Endothelial cell (in vitro differentiated cells): ENCODE measurements around the gene CHRM3. TPM values are rescaled to one million over a fixed set of nuclear protein-coding genes. Genes with fewer than 3 reads are reported as not detected.
A peak's percentile ranks its signal among the peaks of the same experiment; 100 is the strongest.

Experiments used
- DNase-seq: peaks from one replicate; pipeline ENCODE4 v3.0.0; 2021; ENCODE audit warnings: low spot score
- H3K27ac Mint-ChIP-seq: one replicate; pipeline ENCODE4 v1.8.0; 2021; ENCODE audit warnings: mixed read lengths, inconsistent platforms; ENCODE audit not compliant: unreplicated experiment
- H3K27me3 Mint-ChIP-seq: one replicate; pipeline ENCODE4 v1.8.0; 2021; ENCODE audit warnings: mild to moderate bottlenecking, moderate library complexity, mixed read lengths, inconsistent platforms; ENCODE audit not compliant: unreplicated experiment
- H3K36me3 Mint-ChIP-seq: one replicate; pipeline ENCODE4 v1.8.0; 2021; ENCODE audit warnings: mild to moderate bottlenecking, low read depth, mixed read lengths, inconsistent platforms; ENCODE audit not compliant: unreplicated experiment
- H3K4me1 Mint-ChIP-seq: one replicate; pipeline ENCODE4 v1.8.0; 2021; ENCODE audit warnings: mild to moderate bottlenecking, mixed read lengths, inconsistent platforms; ENCODE audit not compliant: unreplicated experiment
- H3K4me3 Mint-ChIP-seq: one replicate; pipeline ENCODE4 v1.8.0; 2021; ENCODE audit warnings: mild to moderate bottlenecking, mixed read lengths, inconsistent platforms; ENCODE audit not compliant: unreplicated experiment
- H3K9me3 Mint-ChIP-seq: one replicate; pipeline ENCODE4 v1.8.0; 2021; ENCODE audit warnings: mixed read lengths, inconsistent platforms; ENCODE audit not compliant: unreplicated experiment
- CTCF ChIP-seq: fragments of 200-600 bp; sonication (generic); IDR thresholded peaks from one replicate; pipeline ENCODE4 v1.5.0; 2021; ENCODE audit warnings: antibody characterized with exemption; ENCODE audit not compliant: unreplicated experiment
- total RNA-seq: library from RNA; stranded (reverse); fragmentation: NEBNext Ultra II Directional; extraction: Animal tissue kit (Norgen Biotek cat#: 25700); gene quantifications from one replicate; pipeline ENCODE4 v1.2.1, GENCODE V29; 2021; ENCODE audit not compliant: unreplicated experiment

Gene CHRM3
- total RNA-seq, 1 donor from 2014 or later = 41.7 TPM

DNA sequence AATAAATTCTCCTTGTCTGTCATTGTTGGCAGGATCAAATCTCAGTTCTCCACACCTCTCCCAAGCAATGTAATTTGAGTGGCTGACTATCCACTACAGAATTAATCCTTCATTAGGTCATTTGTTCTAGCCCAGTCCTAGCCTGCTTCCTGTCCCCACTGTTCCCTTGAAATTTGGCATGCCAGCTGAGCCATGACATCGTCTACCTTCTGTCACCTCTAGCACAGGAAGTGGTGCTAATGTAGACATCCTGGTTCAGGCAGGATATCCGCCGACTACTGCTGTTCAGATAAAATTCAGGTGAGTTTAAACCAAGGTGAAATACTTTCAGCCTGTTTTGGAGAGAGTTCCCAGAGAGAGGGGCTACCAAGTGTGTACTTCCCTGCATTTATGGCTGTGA lies 5.9 kb downstream of the CHRM3 start:
- no peak for TF ChIP-seq CTCF
- peak overlapping the region; percentile 2 for H3K4me3 Mint-ChIP-seq
- H3K27me3 Mint-ChIP-seq = peaks cover 4% of the 10 kb centered on the region
- peak; percentile 15 for DNase-seq
- peaks cover 66% of the 10 kb centered on the region for H3K4me1 Mint-ChIP-seq
- H3K9me3 Mint-ChIP-seq = no peaks in the 10 kb centered on the region
- peak overlapping the region; percentile 89 for H3K27ac Mint-ChIP-seq
- H3K36me3 Mint-ChIP-seq = peaks cover 4% of the 10 kb centered on the region

DNA sequence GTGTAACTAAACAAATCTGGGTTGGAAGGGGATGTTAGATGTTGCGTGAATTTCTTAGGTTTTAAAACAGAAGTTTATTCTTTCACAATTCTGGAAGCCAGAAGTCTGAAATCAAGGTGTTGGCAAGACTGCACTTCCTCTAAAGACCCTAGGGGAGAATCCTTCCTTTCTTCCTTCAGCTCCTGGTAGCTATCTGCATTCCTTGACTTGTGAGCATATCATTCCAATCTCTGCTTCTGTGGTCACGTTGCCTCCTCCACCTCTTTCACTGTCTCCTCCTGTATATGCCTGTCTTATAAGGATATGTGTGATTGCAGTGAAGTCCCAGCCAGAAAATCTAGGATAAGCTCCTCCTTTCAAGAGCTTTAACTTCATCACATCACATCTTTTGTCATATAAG lies 7.7 kb downstream of the CHRM3 start:
- no peaks in the 10 kb centered on the region for H3K27me3 Mint-ChIP-seq
- peaks cover 49% of the 10 kb centered on the region for H3K4me1 Mint-ChIP-seq
- TF ChIP-seq CTCF = no peak
- no peak for DNase-seq
- H3K4me3 Mint-ChIP-seq = no peak overlapping the region
- H3K36me3 Mint-ChIP-seq = no peaks in the 10 kb centered on the region
- H3K27ac Mint-ChIP-seq = no peak overlapping the region
- H3K9me3 Mint-ChIP-seq = no peaks in the 10 kb centered on the region

- Mint-ChIP-seq H3K36me3 (peaks cover 12% of the 10 kb centered on the region), H3K27ac (no peak overlapping the region), H3K4me3 (no peak overlapping the region), H3K27me3 (no peaks in the 10 kb centered on the region), H3K9me3 (no peaks in the 10 kb centered on the region), H3K4me1 (peaks cover 14% of the 10 kb centered on the region)
- no peak for TF ChIP-seq CTCF
- no peak for DNase-seq
These were observed 27.5 kb downstream of the CHRM3 start for GRCh38 chr1:239413916-239414315.

DNA sequence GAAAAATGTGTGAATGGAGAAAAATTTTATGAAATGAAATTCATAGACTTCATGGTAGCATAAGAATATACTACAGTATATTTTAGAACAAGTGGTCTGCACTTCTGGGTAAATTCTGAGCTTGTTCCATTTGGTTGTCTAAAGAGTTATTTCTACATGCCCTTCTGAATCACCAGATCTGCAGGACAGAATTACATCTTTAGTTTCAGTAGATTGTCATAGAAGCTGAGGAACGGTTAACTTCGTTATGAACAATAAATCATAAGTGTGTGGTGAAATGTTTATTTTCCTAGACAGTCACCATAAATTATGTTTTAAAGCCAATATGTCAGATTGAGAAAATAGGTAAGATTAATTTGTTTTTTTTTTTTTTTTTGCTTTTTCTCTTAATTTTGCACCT lies 30.9 kb downstream of the CHRM3 start:
- Mint-ChIP-seq H3K4me1 (peaks cover 28% of the 10 kb centered on the region), H3K9me3 (no peaks in the 10 kb centered on the region), H3K27me3 (no peaks in the 10 kb centered on the region), H3K4me3 (no peak overlapping the region), H3K36me3 (peaks cover 7% of the 10 kb centered on the region), H3K27ac (no peak overlapping the region)
- no peak for DNase-seq
- TF ChIP-seq CTCF = no peak

- H3K4me1 Mint-ChIP-seq = peaks cover 28% of the 10 kb centered on the region
- peaks cover 4% of the 10 kb centered on the region for H3K36me3 Mint-ChIP-seq
- peak overlapping the region; percentile 48 for H3K27ac Mint-ChIP-seq
- no peak for DNase-seq
- H3K9me3 Mint-ChIP-seq = no peaks in the 10 kb centered on the region
- no peak for TF ChIP-seq CTCF
- no peaks in the 10 kb centered on the region for H3K27me3 Mint-ChIP-seq
- no peak overlapping the region for H3K4me3 Mint-ChIP-seq
These were observed 31.7 kb downstream of the CHRM3 start for GRCh38 chr1:239417986-239418640.
